SK-N-SH (cell line): ENCODE measurements around the gene RNF44.

Source experiments
- CHD2 ChIP-seq: fragments of 150-350 bp; IDR thresholded peaks from 2 replicates; pipeline ENCODE4 v1.6.1; 2018; ENCODE audit warnings: low read length; ENCODE audit not compliant: partially characterized antibody
- ELF1 ChIP-seq: IDR thresholded peaks from 2 replicates; pipeline ENCODE4 v1.4.0; 2012
- EZH2phosphoT487 ChIP-seq: fragments of 200-600 bp; sonication (generic); IDR thresholded peaks from 2 replicates; pipeline ENCODE4 v1.6.1; 2017; ENCODE audit warnings: low read depth, mixed run types, mild to moderate bottlenecking, antibody characterized with exemption, moderate library complexity, borderline replicate concordance
- JUND ChIP-seq: IDR thresholded peaks from 2 replicates; pipeline ENCODE4 v1.4.0; 2012
- POLR2AphosphoS5 ChIP-seq: IDR thresholded peaks from 2 replicates; pipeline ENCODE4 v1.6.1; 2012; ENCODE audit warnings: low read depth, low read length
- RAD21 ChIP-seq: IDR thresholded peaks from 2 replicates; pipeline ENCODE4 v1.6.1; 2012; ENCODE audit warnings: mild to moderate bottlenecking, low read length
- RFX5 ChIP-seq: IDR thresholded peaks from 2 replicates; pipeline ENCODE4 v1.6.1; 2012; ENCODE audit warnings: mild to moderate bottlenecking, improper control_type of control experiment, low read length
- SMC3 ChIP-seq: IDR thresholded peaks from 2 replicates; pipeline ENCODE4 v1.6.1; 2012; ENCODE audit warnings: low read depth, low read length, improper control_type of control experiment
- TAF1 ChIP-seq: IDR thresholded peaks from 2 replicates; pipeline ENCODE4 v1.6.1; 2012; ENCODE audit warnings: low read depth, mild to moderate bottlenecking, low read length, moderate library complexity, borderline replicate concordance
- TEAD4 ChIP-seq: IDR thresholded peaks from 2 replicates; pipeline ENCODE4 v1.4.0; 2012; ENCODE audit warnings: mild to moderate bottlenecking, borderline replicate concordance; ENCODE audit not compliant: insufficient read depth
- TF ChIP-seq, protein P1 (sequence below): IDR thresholded peaks from 2 replicates; pipeline ENCODE4; 2012
- TF ChIP-seq, protein P2 (sequence below): fragments of 200-600 bp; sonication (generic); IDR thresholded peaks from 2 replicates; pipeline ENCODE4 v1.6.1; 2017; ENCODE audit warnings: antibody characterized with exemption, mild to moderate bottlenecking, moderate library complexity
- TF ChIP-seq, protein P3 (sequence below): IDR thresholded peaks from 2 replicates; pipeline ENCODE4 v1.6.1; 2012; ENCODE audit warnings: mild to moderate bottlenecking, low read depth, low read length, moderate library complexity
- TF ChIP-seq, protein P4 (sequence below): IDR thresholded peaks from 2 replicates; pipeline ENCODE4 v1.4.0; 2012; ENCODE audit warnings: low read depth, borderline replicate concordance

DNA sequence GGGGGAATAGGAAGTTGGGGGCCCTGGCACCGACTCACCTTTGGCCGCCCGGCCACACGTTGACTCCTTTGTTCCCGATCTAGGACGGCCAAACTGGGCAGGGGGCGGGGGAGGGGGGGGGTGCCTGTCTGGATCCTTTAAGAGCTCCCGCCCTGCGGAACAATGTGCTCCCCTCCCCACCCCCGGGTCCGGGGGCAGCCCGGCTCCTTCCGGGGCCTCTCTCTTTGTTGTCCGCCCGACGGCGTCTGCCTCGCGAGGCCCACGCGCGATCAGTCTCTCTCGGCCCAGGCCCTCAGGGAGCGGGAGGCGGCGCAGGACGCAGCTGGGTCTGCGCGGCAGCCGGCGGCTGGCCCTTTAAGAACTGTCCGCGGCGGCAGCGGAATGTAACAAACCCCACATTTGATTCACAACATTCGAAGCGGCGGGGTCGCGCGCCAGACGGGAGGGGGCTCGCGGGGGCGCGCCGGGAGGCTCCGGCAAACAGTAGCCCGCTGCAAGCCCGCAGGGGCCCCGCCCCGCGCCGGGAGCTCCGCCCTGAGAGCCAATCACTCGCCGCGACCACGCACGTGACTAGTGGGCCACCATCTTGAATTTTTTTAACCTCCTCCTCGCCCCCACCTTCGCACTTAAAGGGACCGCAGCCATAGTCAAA is at the start of gene RNF44:
- TF ChIP-seq EZH2phosphoT487 (no peak), SMC3 (no peak), RAD21 (no peak), POLR2AphosphoS5 (no peak), RFX5 (no peak), ELF1 (no peak; the same call in 1 of the 2 replicates), TAF1 (peak; percentile 76; the same call in 1 of the 2 replicates), TEAD4 (no peak), JUND (no peak), CHD2 (no peak)
- TF ChIP-seq, protein P1, sequence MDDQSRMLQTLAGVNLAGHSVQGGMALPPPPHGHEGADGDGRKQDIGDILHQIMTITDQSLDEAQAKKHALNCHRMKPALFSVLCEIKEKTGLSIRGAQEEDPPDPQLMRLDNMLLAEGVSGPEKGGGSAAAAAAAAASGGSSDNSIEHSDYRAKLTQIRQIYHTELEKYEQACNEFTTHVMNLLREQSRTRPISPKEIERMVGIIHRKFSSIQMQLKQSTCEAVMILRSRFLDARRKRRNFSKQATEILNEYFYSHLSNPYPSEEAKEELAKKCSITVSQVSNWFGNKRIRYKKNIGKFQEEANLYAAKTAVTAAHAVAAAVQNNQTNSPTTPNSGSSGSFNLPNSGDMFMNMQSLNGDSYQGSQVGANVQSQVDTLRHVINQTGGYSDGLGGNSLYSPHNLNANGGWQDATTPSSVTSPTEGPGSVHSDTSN = peak; percentile 47
- TF ChIP-seq, protein P2, sequence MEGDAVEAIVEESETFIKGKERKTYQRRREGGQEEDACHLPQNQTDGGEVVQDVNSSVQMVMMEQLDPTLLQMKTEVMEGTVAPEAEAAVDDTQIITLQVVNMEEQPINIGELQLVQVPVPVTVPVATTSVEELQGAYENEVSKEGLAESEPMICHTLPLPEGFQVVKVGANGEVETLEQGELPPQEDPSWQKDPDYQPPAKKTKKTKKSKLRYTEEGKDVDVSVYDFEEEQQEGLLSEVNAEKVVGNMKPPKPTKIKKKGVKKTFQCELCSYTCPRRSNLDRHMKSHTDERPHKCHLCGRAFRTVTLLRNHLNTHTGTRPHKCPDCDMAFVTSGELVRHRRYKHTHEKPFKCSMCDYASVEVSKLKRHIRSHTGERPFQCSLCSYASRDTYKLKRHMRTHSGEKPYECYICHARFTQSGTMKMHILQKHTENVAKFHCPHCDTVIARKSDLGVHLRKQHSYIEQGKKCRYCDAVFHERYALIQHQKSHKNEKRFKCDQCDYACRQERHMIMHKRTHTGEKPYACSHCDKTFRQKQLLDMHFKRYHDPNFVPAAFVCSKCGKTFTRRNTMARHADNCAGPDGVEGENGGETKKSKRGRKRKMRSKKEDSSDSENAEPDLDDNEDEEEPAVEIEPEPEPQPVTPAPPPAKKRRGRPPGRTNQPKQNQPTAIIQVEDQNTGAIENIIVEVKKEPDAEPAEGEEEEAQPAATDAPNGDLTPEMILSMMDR = no peak
- TF ChIP-seq, protein P3, sequence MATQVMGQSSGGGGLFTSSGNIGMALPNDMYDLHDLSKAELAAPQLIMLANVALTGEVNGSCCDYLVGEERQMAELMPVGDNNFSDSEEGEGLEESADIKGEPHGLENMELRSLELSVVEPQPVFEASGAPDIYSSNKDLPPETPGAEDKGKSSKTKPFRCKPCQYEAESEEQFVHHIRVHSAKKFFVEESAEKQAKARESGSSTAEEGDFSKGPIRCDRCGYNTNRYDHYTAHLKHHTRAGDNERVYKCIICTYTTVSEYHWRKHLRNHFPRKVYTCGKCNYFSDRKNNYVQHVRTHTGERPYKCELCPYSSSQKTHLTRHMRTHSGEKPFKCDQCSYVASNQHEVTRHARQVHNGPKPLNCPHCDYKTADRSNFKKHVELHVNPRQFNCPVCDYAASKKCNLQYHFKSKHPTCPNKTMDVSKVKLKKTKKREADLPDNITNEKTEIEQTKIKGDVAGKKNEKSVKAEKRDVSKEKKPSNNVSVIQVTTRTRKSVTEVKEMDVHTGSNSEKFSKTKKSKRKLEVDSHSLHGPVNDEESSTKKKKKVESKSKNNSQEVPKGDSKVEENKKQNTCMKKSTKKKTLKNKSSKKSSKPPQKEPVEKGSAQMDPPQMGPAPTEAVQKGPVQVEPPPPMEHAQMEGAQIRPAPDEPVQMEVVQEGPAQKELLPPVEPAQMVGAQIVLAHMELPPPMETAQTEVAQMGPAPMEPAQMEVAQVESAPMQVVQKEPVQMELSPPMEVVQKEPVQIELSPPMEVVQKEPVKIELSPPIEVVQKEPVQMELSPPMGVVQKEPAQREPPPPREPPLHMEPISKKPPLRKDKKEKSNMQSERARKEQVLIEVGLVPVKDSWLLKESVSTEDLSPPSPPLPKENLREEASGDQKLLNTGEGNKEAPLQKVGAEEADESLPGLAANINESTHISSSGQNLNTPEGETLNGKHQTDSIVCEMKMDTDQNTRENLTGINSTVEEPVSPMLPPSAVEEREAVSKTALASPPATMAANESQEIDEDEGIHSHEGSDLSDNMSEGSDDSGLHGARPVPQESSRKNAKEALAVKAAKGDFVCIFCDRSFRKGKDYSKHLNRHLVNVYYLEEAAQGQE = peak; percentile 73
- TF ChIP-seq, protein P4, sequence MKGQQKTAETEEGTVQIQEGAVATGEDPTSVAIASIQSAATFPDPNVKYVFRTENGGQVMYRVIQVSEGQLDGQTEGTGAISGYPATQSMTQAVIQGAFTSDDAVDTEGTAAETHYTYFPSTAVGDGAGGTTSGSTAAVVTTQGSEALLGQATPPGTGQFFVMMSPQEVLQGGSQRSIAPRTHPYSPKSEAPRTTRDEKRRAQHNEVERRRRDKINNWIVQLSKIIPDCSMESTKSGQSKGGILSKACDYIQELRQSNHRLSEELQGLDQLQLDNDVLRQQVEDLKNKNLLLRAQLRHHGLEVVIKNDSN = peak; percentile 93
